Upper lobe of left lung (tissue), 6 donors: ENCODE data around the gene CNOT4. TPM values are rescaled to one million over a fixed set of nuclear protein-coding genes. Genes with fewer than 3 reads are reported as not detected.
"Not testable (repeated sequence)": the region's sequence is repeated elsewhere in the genome, so short reads cannot be mapped to it uniquely, and the experiment has no call there.

Experiments used
- ATAC-seq, 2 donors: fragments of 200-7000 bp; cut with Tn5 transposase; one replicate each; pipeline ENCODE4 v1.9.1; 2022; ENCODE audit warnings: mild to moderate bottlenecking in 2 of 2, moderate library complexity in 2 of 2; ENCODE audit not compliant: low FRiP score in 2 of 2
- DNase-seq, 2 donors: peaks; one replicate each; pipeline ENCODE4 v3.0.0-alpha.2; 2019 to 2020
- H3K27ac ChIP-seq, 4 donors: fragments of 200-600 bp; sonication (generic); one replicate each; pipeline ENCODE4 v1.5.1; 2016 to 2019
- H3K27me3 ChIP-seq, 4 donors: fragments of 200-600 bp; sonication (generic); one replicate each; pipeline ENCODE4 v1.5.1; 2017 to 2019
- H3K36me3 ChIP-seq, 4 donors: fragments of 200-600 bp; sonication (generic); one replicate each; pipeline ENCODE4 v1.5.1; 2016 to 2019
- H3K4me1 ChIP-seq, 4 donors: fragments of 200-600 bp; sonication (generic); one replicate each; pipeline ENCODE4 v1.5.1; 2018 to 2019
- H3K4me3 ChIP-seq, 4 donors: fragments of 200-600 bp; sonication (generic); one replicate each; pipeline ENCODE4 v1.5.1; 2017 to 2019; ENCODE audit warnings: mild to moderate bottlenecking in 2 of 4, moderate library complexity in 1 of 4
- H3K9me3 ChIP-seq, 4 donors: fragments of 200-600 bp; sonication (generic); one replicate each; pipeline ENCODE4 v1.5.1; 2018 to 2019
- EP300 ChIP-seq, 4 donors: sonication (generic); formaldehyde crosslinking; IDR thresholded peaks; one replicate each; pipeline ENCODE4 v1.5.1; 2017; ENCODE audit warnings: antibody characterized with exemption in 4 of 4, control low read depth in 2 of 4
- POLR2A ChIP-seq, 4 donors: fragments of 450-650 bp; IDR thresholded peaks; one replicate each; pipeline ENCODE4 v1.5.1; 2016 to 2017; ENCODE audit warnings: antibody characterized with exemption in 4 of 4, mild to moderate bottlenecking in 2 of 4
- POLR2AphosphoS5 ChIP-seq, 2 donors: sonication (generic); formaldehyde crosslinking; IDR thresholded peaks; one replicate each; pipeline ENCODE4 v1.5.1; 2017; ENCODE audit warnings: antibody characterized with exemption in 2 of 2
- WGBS, 2 donors: methylation state at CpG; one replicate each; pipeline ENCODE4 v1.1.5; 2017 to 2018; 5-methylcytosine and 5-hydroxymethylcytosine counted together
- total RNA-seq, 6 donors: library from RNA; depleted of rRNA in 4 of 6; stranded (reverse); fragments of >200 nt in 4 of 6; gene quantifications; one replicate each; pipeline versions ENCODE4 v1.1.0 to v1.2.1, GENCODE V29; 2016 to 2021
- TF ChIP-seq, protein P1 (sequence below), 6 experiments: fragments of 450-650 bp in 4 of 6; fragments of 200-600 bp in 2 of 6; sonication (generic) in 2 of 6; IDR thresholded peaks; one replicate each; pipeline ENCODE4 v1.5.1; 2016 to 2019; ENCODE audit warnings: antibody characterized with exemption in 6 of 6
- donor health status: DM: no; HTN: no; CAD: no; lungs with moderate emphysema.
- donor health status: DM: no; HTN: yes; CAD: no; lungs with severe emphysema.

The CNOT4 gene
- total RNA-seq, 6 donors from 2014 or later: 12.1 to 25.7 (median 19.5) TPM

DNA sequence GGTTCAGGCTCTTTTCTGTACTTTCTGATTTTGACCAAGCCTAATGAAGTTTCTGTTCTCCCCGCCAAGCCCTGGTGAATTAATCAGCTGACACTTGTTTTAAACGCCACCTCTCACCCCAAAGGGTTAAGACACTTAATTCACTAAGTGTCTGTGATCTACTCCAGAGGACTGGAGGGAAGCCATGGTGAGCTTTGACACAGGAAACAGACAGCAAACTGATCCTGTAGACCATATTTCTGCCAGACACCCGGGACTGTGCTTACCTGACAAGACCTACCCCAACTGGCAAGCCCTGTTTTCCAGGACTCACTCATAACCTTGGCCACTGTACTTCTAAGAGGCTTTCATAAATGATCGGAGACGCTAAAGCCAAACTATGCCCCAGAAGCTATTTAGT is 150.3 kb downstream of the CNOT4 start:
- ATAC-seq (no peak), DNase-seq (no peak)
- no peak for TF ChIP-seq POLR2A (IDR thresholded peaks at IDR 0.05)
- Histone ChIP-seq H3K9me3 (no peaks in the 10 kb centered on the region), H3K4me3 (no peak overlapping the region), H3K27me3 (no peaks in the 10 kb centered on the region), H3K4me1 (no peaks in the 10 kb centered on the region), H3K27ac (no peak overlapping the region), H3K36me3 (peaks cover 0 to 13% (median 2%) of the 10 kb centered on the region in 4 donors)
- 55 to 63% methylated on average over 5 of the region's 5 CpGs for WGBS, 2 donors

DNA sequence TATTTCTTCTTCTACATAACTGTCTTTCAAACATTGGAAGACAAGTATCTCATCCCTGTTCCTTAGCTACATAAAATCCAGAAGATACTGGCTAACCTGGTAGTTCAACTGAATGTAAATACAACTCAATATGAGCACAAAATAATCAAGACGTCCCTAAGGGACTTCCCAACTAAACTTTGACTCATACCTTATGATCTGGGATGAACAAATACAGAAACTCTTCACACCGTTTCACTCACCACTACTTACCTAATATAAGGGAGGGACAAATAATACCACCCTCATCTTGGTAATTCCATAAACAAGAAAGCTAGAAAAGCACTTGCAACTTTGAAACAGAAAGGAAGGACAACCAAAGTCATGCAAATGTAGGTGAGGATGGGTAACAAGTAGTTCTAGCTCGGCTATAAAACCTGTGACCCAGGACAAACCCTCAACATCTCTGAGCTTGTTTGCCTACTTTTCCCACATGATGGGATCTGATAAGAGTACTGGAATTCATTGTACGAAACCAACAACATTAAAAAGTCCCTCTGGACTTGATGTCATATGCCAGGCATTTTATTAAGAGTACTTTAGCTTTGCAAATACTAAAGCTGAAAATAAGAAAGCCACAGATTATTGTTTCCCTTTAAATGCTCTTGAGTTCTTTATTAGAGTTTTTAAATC is 154.4 kb downstream of the CNOT4 start:
- WGBS, 2 donors: 62 to 70% methylated on average over 4 of the region's 4 CpGs
- Histone ChIP-seq H3K36me3 (no peaks in the 10 kb centered on the region), H3K27me3 (no peaks in the 10 kb centered on the region), H3K27ac (no peak overlapping the region), H3K9me3 (no peaks in the 10 kb centered on the region), H3K4me1 (no peaks in the 10 kb centered on the region), H3K4me3 (no peak overlapping the region)
- no peak for DNase-seq
- TF ChIP-seq EP300 (IDR thresholded peaks at IDR 0.05) (no peak), POLR2AphosphoS5 (IDR thresholded peaks at IDR 0.05) (no peak), POLR2A (IDR thresholded peaks at IDR 0.05) (no peak)
- TF ChIP-seq, protein P1, sequence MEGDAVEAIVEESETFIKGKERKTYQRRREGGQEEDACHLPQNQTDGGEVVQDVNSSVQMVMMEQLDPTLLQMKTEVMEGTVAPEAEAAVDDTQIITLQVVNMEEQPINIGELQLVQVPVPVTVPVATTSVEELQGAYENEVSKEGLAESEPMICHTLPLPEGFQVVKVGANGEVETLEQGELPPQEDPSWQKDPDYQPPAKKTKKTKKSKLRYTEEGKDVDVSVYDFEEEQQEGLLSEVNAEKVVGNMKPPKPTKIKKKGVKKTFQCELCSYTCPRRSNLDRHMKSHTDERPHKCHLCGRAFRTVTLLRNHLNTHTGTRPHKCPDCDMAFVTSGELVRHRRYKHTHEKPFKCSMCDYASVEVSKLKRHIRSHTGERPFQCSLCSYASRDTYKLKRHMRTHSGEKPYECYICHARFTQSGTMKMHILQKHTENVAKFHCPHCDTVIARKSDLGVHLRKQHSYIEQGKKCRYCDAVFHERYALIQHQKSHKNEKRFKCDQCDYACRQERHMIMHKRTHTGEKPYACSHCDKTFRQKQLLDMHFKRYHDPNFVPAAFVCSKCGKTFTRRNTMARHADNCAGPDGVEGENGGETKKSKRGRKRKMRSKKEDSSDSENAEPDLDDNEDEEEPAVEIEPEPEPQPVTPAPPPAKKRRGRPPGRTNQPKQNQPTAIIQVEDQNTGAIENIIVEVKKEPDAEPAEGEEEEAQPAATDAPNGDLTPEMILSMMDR (IDR thresholded peaks at IDR 0.05): no peak
- no peak for ATAC-seq

GRCh38 chr7:135353832-135354231 is 156.1 kb downstream of the CNOT4 start:
- H3K9me3 ChIP-seq: no peaks in the 10 kb centered on the region
- no peaks in the 10 kb centered on the region for H3K36me3 ChIP-seq
- H3K27ac ChIP-seq: no peak overlapping the region
- ATAC-seq (no peak), DNase-seq (no peak)
- no peak overlapping the region for H3K4me3 ChIP-seq
- TF ChIP-seq, protein P1 (IDR thresholded peaks at IDR 0.05): no peak
- TF ChIP-seq POLR2AphosphoS5 (IDR thresholded peaks at IDR 0.05): no peak
- TF ChIP-seq POLR2A (IDR thresholded peaks at IDR 0.05): no peak
- no peak for TF ChIP-seq EP300 (IDR thresholded peaks at IDR 0.05)
- H3K4me1 ChIP-seq: no peaks in the 10 kb centered on the region
- no peaks in the 10 kb centered on the region for H3K27me3 ChIP-seq
- 68 to 90% methylated on average over 3 of the region's 3 CpGs for WGBS, 2 donors

- H3K4me3 ChIP-seq: no peak overlapping the region
- H3K36me3 ChIP-seq: no peaks in the 10 kb centered on the region
- no peak for ATAC-seq
- no peaks in the 10 kb centered on the region for H3K4me1 ChIP-seq
- H3K9me3 ChIP-seq: no peaks in the 10 kb centered on the region
- DNase-seq: no peak
- H3K27ac ChIP-seq: no peak overlapping the region
- no peak for TF ChIP-seq POLR2A (IDR thresholded peaks at IDR 0.05)
- TF ChIP-seq, protein P1 (IDR thresholded peaks at IDR 0.05): no peak
- TF ChIP-seq EP300 (IDR thresholded peaks at IDR 0.05): no peak
- no peak for TF ChIP-seq POLR2AphosphoS5 (IDR thresholded peaks at IDR 0.05)
- no peaks in the 10 kb centered on the region for H3K27me3 ChIP-seq
- 92 to 93% methylated on average over 5 of the region's 5 CpGs for WGBS, 2 donors
Observed at GRCh38 chr7:135352285-135352684, 157.6 kb downstream of the CNOT4 start.

- not testable (repeated sequence) for H3K27ac ChIP-seq, DNase-seq, H3K9me3 ChIP-seq, H3K27me3 ChIP-seq, H3K36me3 ChIP-seq, ATAC-seq, H3K4me3 ChIP-seq, H3K4me1 ChIP-seq
- WGBS, 2 donors: 89 to 93% methylated on average over 9 of the region's 9 CpGs
Observed at GRCh38 chr7:135351070-135351469, 158.8 kb downstream of the CNOT4 start.

- H3K4me3 ChIP-seq: no peak overlapping the region
- no peaks in the 10 kb centered on the region for H3K4me1 ChIP-seq
- no peaks in the 10 kb centered on the region for H3K36me3 ChIP-seq
- no peak for TF ChIP-seq POLR2A (IDR thresholded peaks at IDR 0.05)
- no peak for TF ChIP-seq POLR2AphosphoS5 (IDR thresholded peaks at IDR 0.05)
- TF ChIP-seq EP300 (IDR thresholded peaks at IDR 0.05): no peak
- TF ChIP-seq, protein P1 (IDR thresholded peaks at IDR 0.05): no peak
- no peak overlapping the region for H3K27ac ChIP-seq
- ATAC-seq: no peak
- DNase-seq: no peak
- 81 to 90% methylated on average over 1 of the region's 1 CpG for WGBS, 2 donors
- no peaks in the 10 kb centered on the region for H3K27me3 ChIP-seq
- no peaks in the 10 kb centered on the region for H3K9me3 ChIP-seq
Observed at GRCh38 chr7:135349746-135350145, 160.2 kb downstream of the CNOT4 start.
